D721Med (cell line): Measurements from ENCODE around the gene BCKDHA.
A peak's percentile ranks its signal among the peaks of the same experiment; 100 is the strongest.

ENCODE experiments used
- DNase-seq: peaks from one replicate; pipeline ENCODE4 v3.0.0; 2011; ENCODE audit warnings: low spot score; ENCODE audit not compliant: insufficient read length
- FAIRE-seq: peaks from 2 replicates; lab custom pipeline; 2011; peaks lifted over from hg19 to GRCh38; lab: Jason Lieb, UNC
- TF ChIP-seq, protein P1 (sequence below): IDR thresholded peaks from 2 replicates; pipeline ENCODE4 v1.5.1; 2012; ENCODE audit warnings: mild to moderate bottlenecking, control low read depth; ENCODE audit not compliant: insufficient read depth; ENCODE audit errors: missing control alignments

Gene BCKDHA

DNA sequence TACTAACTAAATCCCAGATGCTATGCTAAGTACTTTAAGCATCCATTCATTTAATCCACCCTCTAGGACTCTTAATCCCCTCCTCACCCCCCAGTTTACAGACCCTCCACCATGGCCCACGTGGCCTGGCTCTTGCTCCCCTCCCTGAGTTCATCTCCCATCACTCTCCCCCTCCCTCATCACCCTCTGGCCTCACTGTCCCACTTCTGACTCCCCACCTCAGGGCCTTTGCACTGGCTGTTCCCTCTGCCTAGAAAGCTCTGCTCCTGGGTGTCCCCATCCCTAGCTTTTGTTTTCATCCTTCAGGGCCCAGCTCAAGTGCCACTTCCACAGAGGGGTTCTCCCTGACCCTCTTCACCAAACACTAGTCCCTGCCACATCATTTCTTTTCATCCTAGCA, 37.9 kb upstream of the BCKDHA start:
- no peak for DNase-seq
- TF ChIP-seq, protein P1, sequence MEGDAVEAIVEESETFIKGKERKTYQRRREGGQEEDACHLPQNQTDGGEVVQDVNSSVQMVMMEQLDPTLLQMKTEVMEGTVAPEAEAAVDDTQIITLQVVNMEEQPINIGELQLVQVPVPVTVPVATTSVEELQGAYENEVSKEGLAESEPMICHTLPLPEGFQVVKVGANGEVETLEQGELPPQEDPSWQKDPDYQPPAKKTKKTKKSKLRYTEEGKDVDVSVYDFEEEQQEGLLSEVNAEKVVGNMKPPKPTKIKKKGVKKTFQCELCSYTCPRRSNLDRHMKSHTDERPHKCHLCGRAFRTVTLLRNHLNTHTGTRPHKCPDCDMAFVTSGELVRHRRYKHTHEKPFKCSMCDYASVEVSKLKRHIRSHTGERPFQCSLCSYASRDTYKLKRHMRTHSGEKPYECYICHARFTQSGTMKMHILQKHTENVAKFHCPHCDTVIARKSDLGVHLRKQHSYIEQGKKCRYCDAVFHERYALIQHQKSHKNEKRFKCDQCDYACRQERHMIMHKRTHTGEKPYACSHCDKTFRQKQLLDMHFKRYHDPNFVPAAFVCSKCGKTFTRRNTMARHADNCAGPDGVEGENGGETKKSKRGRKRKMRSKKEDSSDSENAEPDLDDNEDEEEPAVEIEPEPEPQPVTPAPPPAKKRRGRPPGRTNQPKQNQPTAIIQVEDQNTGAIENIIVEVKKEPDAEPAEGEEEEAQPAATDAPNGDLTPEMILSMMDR = no peak
- no peak for FAIRE-seq

DNA sequence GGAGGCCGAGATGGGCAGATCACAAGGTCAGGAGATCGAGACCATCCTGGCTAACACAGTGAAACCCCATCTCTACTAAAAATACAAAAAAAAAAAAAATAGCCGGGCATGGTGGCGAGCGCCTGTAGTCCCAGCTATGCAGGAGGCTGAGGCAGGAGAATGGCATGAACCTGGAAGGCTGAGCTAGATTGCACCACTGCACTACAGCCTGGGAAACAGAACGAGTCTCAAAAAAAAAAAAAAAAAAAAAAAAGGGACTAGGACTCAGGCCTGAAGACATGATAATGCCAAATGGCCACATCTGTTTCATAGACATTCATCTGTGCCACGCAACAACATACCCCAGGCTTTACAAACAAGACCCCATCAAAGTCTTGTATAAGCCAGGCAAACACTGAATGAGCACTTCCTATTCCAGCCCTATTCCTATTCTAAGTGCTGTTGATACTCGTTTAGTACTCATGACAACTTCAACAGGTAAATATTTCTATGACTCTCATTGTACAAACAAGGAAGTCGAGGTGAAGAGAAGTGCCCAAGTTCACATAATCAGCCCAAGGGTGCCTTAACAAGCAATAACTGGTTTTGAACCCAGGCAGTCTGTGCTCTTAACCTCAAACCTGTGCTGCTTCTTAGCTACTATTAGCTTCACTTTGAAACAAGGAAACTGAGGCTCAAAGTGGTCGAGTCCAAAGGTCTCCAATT, 35.3 kb upstream of the BCKDHA start:
- TF ChIP-seq, protein P1 = no peak
- FAIRE-seq (no peak), DNase-seq (no peak)

DNA sequence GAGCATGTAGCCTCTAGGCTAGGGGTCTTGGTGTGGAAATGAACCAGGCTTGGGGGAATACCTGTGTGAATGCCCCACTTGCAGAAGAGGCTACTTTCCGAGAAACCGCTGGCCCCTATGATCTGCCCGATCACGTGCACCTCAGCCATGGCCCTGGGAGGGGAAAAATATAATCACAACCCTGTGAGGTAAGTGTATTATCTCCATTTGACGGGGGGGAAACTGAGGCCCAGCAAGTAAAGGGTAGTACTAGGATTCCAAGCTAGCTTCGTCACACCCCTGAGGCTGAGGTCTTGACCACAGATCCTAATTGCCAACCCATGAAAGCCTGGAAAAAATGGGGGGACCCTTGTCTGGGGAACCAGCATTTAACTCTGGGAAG, 34.3 kb upstream of the BCKDHA start:
- TF ChIP-seq, protein P1 = no peak
- DNase-seq = no peak
- no peak for FAIRE-seq

DNA sequence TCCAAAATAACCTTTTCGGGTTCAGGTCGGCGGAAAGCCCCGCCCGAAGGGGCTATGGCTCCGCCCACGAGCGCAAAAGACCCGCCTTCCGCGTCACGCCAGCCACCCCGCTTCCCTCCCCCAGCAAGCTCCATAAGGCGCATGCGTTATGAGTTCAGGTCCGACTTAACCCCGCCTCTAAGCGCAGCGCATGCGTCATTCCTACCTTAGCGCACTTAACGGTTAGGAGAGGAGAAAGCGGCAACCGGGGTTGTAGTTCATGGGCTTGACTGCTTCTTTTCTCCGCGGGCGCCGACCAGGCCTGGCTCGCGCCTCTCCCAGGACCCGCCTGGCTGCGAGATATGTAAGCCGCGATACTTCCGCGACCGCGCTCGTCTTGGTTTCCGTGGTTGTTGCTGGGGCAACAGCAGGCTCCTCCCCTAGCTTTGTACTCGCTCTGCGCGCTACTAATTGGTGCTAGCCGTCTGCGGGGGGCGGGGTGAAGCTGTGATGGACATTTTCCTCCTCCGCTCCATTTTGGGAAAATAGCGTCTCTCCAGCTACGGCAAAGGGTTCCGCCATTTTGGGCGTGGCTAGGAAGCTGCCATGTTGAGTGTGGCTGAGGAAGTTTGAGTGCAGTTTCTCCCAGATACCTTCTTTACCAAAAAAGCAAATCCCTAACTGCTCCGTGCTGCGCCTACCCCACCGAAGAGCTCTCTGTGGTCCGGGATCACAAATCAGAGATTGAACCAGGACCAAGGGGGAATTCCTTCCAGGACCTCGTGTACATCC, 33.7 kb upstream of the BCKDHA start, which contains the start of gene B9D2:
B9D2 (minus strand) TSS at position 397 of the 771 bp plus-strand sequence. CDS start 630 bp downstream, outside the sequence.
- TF ChIP-seq, protein P1 = no peak
- no peak for FAIRE-seq

DNA sequence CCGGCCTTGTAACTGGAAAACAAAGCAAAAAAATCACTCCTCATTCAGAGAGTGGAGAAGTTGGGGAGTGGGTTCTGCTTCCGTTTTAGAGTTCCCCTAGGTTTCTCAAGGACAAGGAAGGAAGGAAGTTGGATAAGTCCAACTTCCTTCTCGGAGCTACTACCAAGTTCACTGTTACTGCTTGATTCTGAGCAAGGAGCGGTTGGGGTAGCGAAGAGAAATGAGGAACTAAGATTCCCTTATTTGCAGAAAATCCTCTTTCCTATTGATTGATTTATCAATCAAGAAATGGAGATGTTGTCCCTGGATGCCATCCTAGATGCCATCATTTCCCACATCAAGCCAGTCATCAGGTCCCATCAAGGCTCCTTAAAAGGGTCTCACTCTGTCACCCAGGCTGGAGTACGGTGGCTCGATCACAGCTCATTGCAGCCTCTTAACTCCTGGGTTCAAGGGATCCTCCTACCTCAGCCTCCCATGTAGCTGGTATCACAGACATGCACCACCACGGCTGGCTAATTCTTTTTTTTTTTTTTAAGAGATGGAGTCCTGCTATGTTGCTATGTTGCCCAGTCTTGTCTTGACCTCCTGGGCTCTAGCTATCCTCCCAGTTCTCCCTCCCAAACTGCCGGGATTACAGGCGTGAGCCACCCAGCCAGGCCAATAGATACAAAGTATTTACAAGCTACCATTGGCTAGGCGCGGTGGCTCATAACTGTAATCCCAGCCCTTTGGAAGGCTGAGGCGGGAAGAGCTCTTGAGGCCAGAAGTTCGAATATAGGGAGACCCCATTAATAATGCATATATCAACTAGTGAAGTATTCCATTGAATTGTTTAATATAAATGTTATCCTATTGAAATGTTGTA, 32.9 kb upstream of the BCKDHA start:
- TF ChIP-seq, protein P1 = no peak
- no peak for DNase-seq
- FAIRE-seq = no peak

More for the DNA sequence above, 33.7 kb upstream of the BCKDHA start, which contains the start of gene B9D2:
- DNase-seq = peak; percentile 94

DNA sequence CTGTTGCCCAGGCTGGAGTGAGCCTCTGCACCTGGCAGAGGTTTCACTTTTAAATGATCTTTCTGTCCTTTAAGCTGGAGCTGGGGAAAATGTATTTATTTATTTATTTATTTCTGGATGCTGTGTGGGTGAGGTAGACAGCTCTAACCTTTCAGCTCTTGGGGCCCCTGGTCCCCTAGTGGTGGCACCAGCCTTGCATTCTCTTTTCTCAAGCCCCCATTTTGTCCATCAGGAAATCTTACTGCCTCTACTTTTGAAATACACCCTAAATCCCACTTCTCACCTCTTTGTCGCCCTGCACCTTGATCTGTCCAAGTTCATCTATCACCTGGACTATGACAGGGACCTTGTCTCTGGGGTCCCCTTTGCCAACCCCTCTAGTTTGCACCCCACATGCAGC, 31.5 kb upstream of the BCKDHA start:
- DNase-seq (no peak), FAIRE-seq (no peak)
- TF ChIP-seq, protein P1 = no peak
